Suprapubic skin (tissue), 4 donors: ENCODE results near the gene CD8A. TPM values are rescaled to one million over a fixed set of nuclear protein-coding genes. Genes with fewer than 3 reads are reported as not detected.
A peak's percentile ranks its signal among the peaks of the same experiment; 100 is the strongest.

Experiments
- DNase-seq, 2 donors: peaks; one replicate each; pipeline ENCODE4 v3.0.0-alpha.2; 2019; ENCODE audit warnings: low spot score in 2 of 2
- H3K27ac ChIP-seq: fragments of 200-600 bp; sonication (generic); one replicate; pipeline ENCODE4 v1.5.1; 2019
- H3K27me3 ChIP-seq: fragments of 200-600 bp; sonication (generic); one replicate; pipeline ENCODE4 v1.5.1; 2019
- H3K36me3 ChIP-seq: fragments of 200-600 bp; sonication (generic); one replicate; pipeline ENCODE4 v1.5.1; 2019
- H3K4me1 ChIP-seq: fragments of 200-600 bp; sonication (generic); one replicate; pipeline ENCODE4 v1.5.1; 2019
- H3K4me3 ChIP-seq: fragments of 200-600 bp; sonication (generic); one replicate; pipeline ENCODE4 v1.5.1; 2019; ENCODE audit warnings: mild to moderate bottlenecking
- H3K9me3 ChIP-seq: fragments of 200-600 bp; sonication (generic); one replicate; pipeline ENCODE4 v1.5.1; 2019
- CTCF ChIP-seq, 2 donors: fragments of 200-600 bp in 1 of 2; fragments of 450-650 bp in 1 of 2; sonication (generic) in 1 of 2; IDR thresholded peaks; one replicate each; pipeline ENCODE4 v1.5.1; 2016 to 2019; ENCODE audit warnings: antibody characterized with exemption in 2 of 2, mild to moderate bottlenecking in 1 of 2, moderate library complexity in 1 of 2
- EP300 ChIP-seq: sonication (generic); formaldehyde crosslinking; IDR thresholded peaks from one replicate; pipeline ENCODE4 v1.6.1; 2017; ENCODE audit warnings: antibody characterized with exemption
- POLR2A ChIP-seq, 2 donors: fragments of 450-650 bp; IDR thresholded peaks; one replicate each; pipeline ENCODE4 v1.6.1; 2017; ENCODE audit warnings: antibody characterized with exemption in 2 of 2, mild to moderate bottlenecking in 2 of 2, moderate library complexity in 2 of 2
- POLR2AphosphoS5 ChIP-seq, 3 donors: sonication (generic); formaldehyde crosslinking; IDR thresholded peaks; one replicate each; pipeline ENCODE4 v1.6.1; 2017; ENCODE audit warnings: antibody characterized with exemption in 3 of 3
- WGBS: methylation state at CpG from one replicate; pipeline ENCODE4 v1.1.5; 2018; 5-methylcytosine and 5-hydroxymethylcytosine counted together
- total RNA-seq, 4 donors: library from RNA; depleted of rRNA; stranded (reverse); fragments of >200 nt; gene quantifications; one replicate each; pipeline ENCODE4 v1.1.0, GENCODE V29; 2016

The CD8A gene
- total RNA-seq, 4 donors from 2014 or later: 0.15 to 1.5 (median 1.2) TPM; not detected in 1

DNA sequence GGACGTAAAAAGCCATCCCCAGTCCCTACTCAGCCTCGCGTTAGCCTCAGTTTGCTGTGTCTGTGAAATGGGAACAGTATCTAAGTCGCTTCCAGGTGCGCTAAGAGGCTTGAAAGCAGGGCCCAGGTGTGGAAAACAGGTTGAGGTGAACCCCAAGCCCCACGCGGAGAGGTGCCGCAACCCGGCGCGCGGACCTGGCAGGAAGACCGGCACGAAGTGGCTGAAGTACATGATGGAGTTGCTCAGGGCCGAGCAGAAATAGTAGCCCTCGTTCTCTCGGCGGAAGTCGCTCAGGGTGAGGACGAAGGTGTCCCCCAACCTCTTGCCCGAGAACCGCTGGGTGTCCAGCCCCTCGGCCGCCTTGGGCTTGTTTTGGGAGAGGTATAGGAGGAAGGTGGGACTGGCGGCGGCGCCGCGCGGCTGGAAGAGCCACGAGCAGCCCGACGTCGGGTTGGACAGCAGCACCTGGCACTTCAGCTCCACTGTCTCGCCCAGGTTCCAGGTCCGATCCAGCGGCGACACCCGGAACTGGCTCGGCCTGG is 508 bp downstream of the CD8A start:
- Histone ChIP-seq H3K36me3 (no peaks in the 10 kb centered on the region), H3K9me3 (no peaks in the 10 kb centered on the region), H3K27ac (no peak overlapping the region), H3K4me3 (peak overlapping the region; percentile 32), H3K4me1 (peaks cover 37% of the 10 kb centered on the region), H3K27me3 (peaks cover 66% of the 10 kb centered on the region)
- WGBS: 8% methylated on average over 17 of the region's 40 CpGs
- TF ChIP-seq CTCF (IDR thresholded peaks at IDR 0.05) (no peak), POLR2AphosphoS5 (IDR thresholded peaks at IDR 0.05) (no peak), EP300 (no peak), POLR2A (IDR thresholded peaks at IDR 0.05) (no peak)
- no peak for DNase-seq

DNA sequence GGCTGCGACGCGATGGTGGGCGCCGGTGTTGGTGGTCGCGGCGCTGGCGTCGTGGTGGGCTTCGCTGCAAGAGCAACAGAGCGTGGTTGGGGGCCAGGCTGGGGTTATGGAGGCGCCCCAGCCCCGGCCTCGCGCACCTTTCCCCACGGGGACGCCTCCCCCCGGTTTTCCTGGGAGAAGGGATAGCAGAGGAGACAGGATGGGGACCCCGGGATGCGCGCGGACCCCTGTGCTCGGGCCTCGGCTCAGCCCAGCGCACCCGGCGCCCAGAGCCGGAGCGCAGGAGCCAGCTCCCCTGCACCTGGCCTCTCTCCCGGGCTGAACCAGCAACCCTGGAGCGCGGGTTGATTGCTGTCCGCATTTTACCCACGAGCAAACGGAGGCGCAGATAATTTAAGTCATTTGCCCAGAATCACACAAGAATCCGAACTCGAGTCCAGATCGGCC is 1.0 kb downstream of the CD8A start:
- no peak for TF ChIP-seq CTCF (IDR thresholded peaks at IDR 0.05)
- TF ChIP-seq POLR2A (IDR thresholded peaks at IDR 0.05): no peak
- TF ChIP-seq POLR2AphosphoS5 (IDR thresholded peaks at IDR 0.05): no peak
- no peak for TF ChIP-seq EP300
- 18% methylated on average over 16 of the region's 40 CpGs for WGBS
- DNase-seq: no peak
- Histone ChIP-seq H3K36me3 (no peaks in the 10 kb centered on the region), H3K27ac (no peak overlapping the region), H3K27me3 (peaks cover 61% of the 10 kb centered on the region), H3K4me1 (peaks cover 37% of the 10 kb centered on the region), H3K4me3 (peak overlapping the region; percentile 17), H3K9me3 (no peaks in the 10 kb centered on the region)

DNA sequence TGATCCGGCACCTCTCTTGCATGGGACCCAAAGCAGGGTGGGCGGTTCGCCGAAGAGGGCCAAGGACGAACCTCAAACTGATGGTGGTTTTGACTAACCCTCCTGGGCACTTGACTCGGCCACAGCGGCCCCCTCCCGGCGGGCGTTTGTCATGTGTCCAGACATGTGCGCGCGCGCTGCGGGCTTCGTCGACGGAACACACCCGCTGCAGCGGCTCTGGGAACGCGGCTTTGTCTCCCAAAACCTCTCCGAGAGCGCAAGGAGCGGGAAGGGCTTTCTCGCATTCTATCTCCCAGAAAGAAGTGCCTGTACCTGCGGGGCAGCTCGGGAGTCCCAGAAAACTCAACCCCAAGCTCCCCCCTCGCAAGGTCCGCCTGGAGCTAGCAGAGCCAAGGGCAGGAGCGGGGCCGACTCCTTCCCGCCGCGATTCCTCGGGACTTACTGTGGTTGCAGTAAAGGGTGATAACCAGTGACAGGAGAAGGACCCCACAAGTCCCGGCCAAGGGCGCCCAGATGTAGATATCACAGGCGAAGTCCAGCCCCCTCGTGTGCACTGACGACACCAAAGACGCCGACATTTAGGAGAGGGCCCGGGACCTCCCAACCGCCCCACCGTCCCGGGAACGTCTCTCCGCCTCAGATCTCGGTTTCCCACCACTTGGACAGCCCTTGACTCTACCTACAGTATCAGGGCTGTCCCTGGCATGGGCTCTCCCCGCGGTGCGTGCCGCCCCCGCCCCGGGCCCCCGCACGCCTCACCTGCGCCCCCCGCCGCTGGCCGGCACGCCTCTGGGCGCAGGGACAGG is 1.6 kb downstream of the CD8A start:
- 9% methylated on average over 27 of the region's 64 CpGs for whole genome bisulfite sequencing
- no peaks in the 10 kb centered on the region for H3K36me3 ChIP-seq
- no peak overlapping the region for H3K27ac ChIP-seq
- peak overlapping the region; percentile 17 for H3K4me3 ChIP-seq
- H3K4me1 ChIP-seq: peaks cover 37% of the 10 kb centered on the region
- no peaks in the 10 kb centered on the region for H3K9me3 ChIP-seq
- TF ChIP-seq POLR2A (IDR thresholded peaks at IDR 0.05) (no peak), POLR2AphosphoS5 (IDR thresholded peaks at IDR 0.05) (no peak), CTCF (IDR thresholded peaks at IDR 0.05) (no peak)
- peaks cover 55% of the 10 kb centered on the region for H3K27me3 ChIP-seq
- DNase-seq: peak in 1 of 2 donors; percentile 64

- Histone ChIP-seq H3K4me1 (peaks cover 37% of the 10 kb centered on the region), H3K36me3 (no peaks in the 10 kb centered on the region), H3K9me3 (no peaks in the 10 kb centered on the region), H3K27me3 (peaks cover 45% of the 10 kb centered on the region), H3K27ac (no peak overlapping the region), H3K4me3 (no peak overlapping the region)
- WGBS: 44% methylated on average over 7 of the region's 7 CpGs
- TF ChIP-seq POLR2AphosphoS5 (IDR thresholded peaks at IDR 0.05): no peak
- no peak for TF ChIP-seq EP300
- no peak for TF ChIP-seq CTCF (IDR thresholded peaks at IDR 0.05)
- TF ChIP-seq POLR2A (IDR thresholded peaks at IDR 0.05): no peak
- DNase-seq: no peak
Observed at GRCh38 chr2:86788165-86788564, 2.5 kb downstream of the CD8A start.

DNA sequence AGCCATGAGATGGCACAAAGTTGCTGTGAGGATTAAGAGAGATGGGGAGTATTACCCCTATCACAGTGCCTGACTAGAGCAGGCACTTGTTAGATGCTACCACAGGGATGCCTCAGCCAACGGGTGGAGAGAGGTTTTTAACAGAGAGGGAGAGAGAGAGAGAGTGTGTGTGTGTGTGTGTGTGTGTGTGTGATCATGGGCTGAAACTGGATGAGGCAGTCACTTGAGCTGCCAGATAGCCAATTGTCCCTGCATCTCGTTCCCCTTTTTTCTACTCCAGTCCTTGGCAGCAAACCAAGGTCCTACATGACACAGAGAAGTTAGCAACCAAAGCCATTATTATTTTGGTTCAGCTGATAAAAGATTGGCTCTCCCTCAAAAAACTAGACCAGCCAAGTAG is 3.0 kb downstream of the CD8A start:
- Histone ChIP-seq H3K27ac (no peak overlapping the region), H3K4me1 (peaks cover 37% of the 10 kb centered on the region), H3K36me3 (no peaks in the 10 kb centered on the region), H3K9me3 (no peaks in the 10 kb centered on the region), H3K27me3 (peaks cover 42% of the 10 kb centered on the region), H3K4me3 (no peak overlapping the region)
- WGBS: 14% methylated on average over 2 of the region's 2 CpGs
- DNase-seq: no peak
- TF ChIP-seq POLR2A (IDR thresholded peaks at IDR 0.05): no peak
- TF ChIP-seq CTCF (IDR thresholded peaks at IDR 0.05): no peak
- TF ChIP-seq EP300: no peak
- no peak for TF ChIP-seq POLR2AphosphoS5 (IDR thresholded peaks at IDR 0.05)
